Central memory CD8-positive, alpha-beta T cell (primary cell): ENCODE measurements around the gene FOXN3.

Experiments used
- ATAC-seq: fragments of 150-1000 bp; cut with Tn5 transposase; replicated peaks from 2 replicates; pipeline ENCODE4 v1.10.0; 2022; ENCODE audit warnings: mild to moderate bottlenecking, moderate FRiP score, moderate number of reproducible peaks; ENCODE audit not compliant: poor library complexity, severe bottlenecking; ENCODE audit errors: extremely low read depth
- DNase-seq, 2 donors: peaks; one replicate each; pipeline ENCODE4 v3.0.0; 2021; ENCODE audit warnings: low spot score in 2 of 2
- H3K27ac Mint-ChIP-seq: one replicate; pipeline ENCODE4 v1.8.0; 2022; ENCODE audit warnings: low read depth, mild to moderate bottlenecking, moderate library complexity, mixed read lengths
- H3K27me3 Mint-ChIP-seq: one replicate; pipeline ENCODE4 v1.8.0; 2022; ENCODE audit warnings: mixed read lengths
- H3K36me3 Mint-ChIP-seq: one replicate; pipeline ENCODE4 v1.8.0; 2022; ENCODE audit warnings: mild to moderate bottlenecking, moderate library complexity, mixed read lengths; ENCODE audit not compliant: insufficient read depth
- H3K4me1 Mint-ChIP-seq: one replicate; pipeline ENCODE4 v1.8.0; 2022; ENCODE audit warnings: mixed read lengths
- H3K4me3 Mint-ChIP-seq: one replicate; pipeline ENCODE4 v1.8.0; 2022; ENCODE audit warnings: mild to moderate bottlenecking, moderate library complexity, mixed read lengths
- H3K9me3 Mint-ChIP-seq: one replicate; pipeline ENCODE4 v1.8.0; 2022; ENCODE audit warnings: mixed read lengths

The FOXN3 gene

DNA sequence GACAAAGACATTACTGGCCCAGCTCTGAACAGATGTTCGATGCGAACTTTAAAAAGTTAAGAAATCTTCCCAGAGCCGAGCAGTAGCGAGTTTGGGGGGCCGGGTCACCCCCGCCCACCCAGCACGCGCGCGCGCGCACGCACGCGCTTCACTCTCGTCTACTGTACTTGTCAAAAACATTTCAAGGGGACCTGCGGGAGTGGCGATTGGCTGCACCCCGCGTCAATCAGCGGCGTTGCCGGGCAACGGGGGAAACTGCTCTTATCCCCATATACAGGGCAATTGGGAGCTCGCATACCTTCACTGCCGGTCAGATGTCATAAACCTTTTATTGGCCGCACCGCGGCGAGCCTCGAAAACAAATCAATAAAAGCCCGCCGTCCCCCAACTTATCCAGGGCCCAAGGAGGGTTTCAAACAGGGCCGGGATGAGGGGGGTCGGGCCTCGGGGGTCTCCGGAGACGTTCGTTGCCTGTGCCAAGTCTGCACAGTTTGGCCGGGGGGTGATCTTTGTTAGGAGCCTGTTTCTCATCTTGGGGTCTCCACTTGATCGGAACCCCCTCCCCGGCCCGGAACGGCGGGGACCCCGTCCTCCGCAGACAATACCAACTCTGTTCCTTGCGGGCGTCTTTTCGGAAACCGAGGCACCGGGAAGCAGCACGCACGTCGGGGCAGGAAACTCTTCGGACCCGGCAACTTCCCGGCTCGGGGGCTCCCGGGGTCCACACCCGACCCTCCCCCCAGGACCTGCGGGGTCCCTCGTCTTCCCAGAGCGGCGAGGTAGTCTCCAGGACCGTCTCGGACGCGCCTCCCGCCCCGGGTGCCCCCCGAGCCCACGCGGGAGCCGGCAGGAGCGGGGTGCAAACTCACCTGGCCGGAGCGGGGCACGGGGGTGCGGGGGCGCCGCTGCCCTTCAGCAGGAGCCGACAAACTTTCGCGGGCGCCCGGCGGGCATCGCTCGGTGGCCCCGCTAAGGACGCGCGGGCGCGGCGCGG lies 734 bp downstream of the FOXN3 start:
- Mint-ChIP-seq H3K4me3 (peak overlapping the region; percentile 90), H3K27me3 (no peaks in the 10 kb centered on the region), H3K9me3 (no peaks in the 10 kb centered on the region), H3K27ac (peak overlapping the region; percentile 97), H3K36me3 (peaks cover 37% of the 10 kb centered on the region), H3K4me1 (peaks cover 56% of the 10 kb centered on the region)
- ATAC-seq (peak; percentile 79), DNase-seq (peak; percentile 99 to 100)

- Mint-ChIP-seq H3K27ac (peak overlapping the region; percentile 97), H3K4me3 (peak overlapping the region; percentile 90), H3K4me1 (peaks cover 57% of the 10 kb centered on the region), H3K27me3 (no peaks in the 10 kb centered on the region), H3K36me3 (peaks cover 37% of the 10 kb centered on the region), H3K9me3 (no peaks in the 10 kb centered on the region)
- DNase-seq, result no peak
- ATAC-seq, result no peak
Observed at GRCh38 chr14:89415159-89415558, 1.9 kb downstream of the FOXN3 start.

GRCh38 chr14:89411976-89412375 lies 5.1 kb downstream of the FOXN3 start:
- H3K36me3 Mint-ChIP-seq, result peaks cover 29% of the 10 kb centered on the region
- H3K4me3 Mint-ChIP-seq, result no peak overlapping the region
- ATAC-seq (no peak), DNase-seq (no peak)
- H3K27ac Mint-ChIP-seq, result no peak overlapping the region
- H3K27me3 Mint-ChIP-seq, result no peaks in the 10 kb centered on the region
- no peaks in the 10 kb centered on the region for H3K9me3 Mint-ChIP-seq
- peaks cover 59% of the 10 kb centered on the region for H3K4me1 Mint-ChIP-seq

DNA sequence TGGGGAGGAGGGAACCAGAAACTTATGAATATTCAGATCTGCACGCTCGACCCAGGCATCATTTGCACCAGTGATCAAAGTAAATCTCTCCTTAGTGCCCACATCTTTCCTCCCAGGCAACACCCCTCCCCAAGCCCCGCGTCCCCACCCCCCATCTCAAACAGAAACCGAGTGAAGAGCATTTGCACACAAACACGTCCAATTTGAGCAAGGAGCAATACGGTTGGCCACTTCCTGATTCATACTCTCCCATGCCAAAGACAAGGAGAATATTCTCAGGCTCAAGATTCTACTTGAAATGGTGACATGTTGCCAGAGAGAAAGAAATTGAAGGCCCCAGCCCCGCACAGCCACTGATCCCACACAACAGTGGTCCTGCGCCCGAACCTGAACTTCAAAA lies 7.1 kb downstream of the FOXN3 start:
- no peaks in the 10 kb centered on the region for H3K27me3 Mint-ChIP-seq
- H3K4me3 Mint-ChIP-seq, result no peak overlapping the region
- DNase-seq (no peak), ATAC-seq (no peak)
- peaks cover 57% of the 10 kb centered on the region for H3K4me1 Mint-ChIP-seq
- no peak overlapping the region for H3K27ac Mint-ChIP-seq
- H3K9me3 Mint-ChIP-seq, result no peaks in the 10 kb centered on the region
- H3K36me3 Mint-ChIP-seq, result peaks cover 18% of the 10 kb centered on the region

GRCh38 chr14:89408907-89409700 lies 7.9 kb downstream of the FOXN3 start:
- H3K27ac Mint-ChIP-seq, result no peak overlapping the region
- ATAC-seq (no peak), DNase-seq (no peak)
- H3K4me1 Mint-ChIP-seq, result peaks cover 58% of the 10 kb centered on the region
- H3K27me3 Mint-ChIP-seq, result no peaks in the 10 kb centered on the region
- no peaks in the 10 kb centered on the region for H3K9me3 Mint-ChIP-seq
- peaks cover 18% of the 10 kb centered on the region for H3K36me3 Mint-ChIP-seq
- H3K4me3 Mint-ChIP-seq, result no peak overlapping the region

DNA sequence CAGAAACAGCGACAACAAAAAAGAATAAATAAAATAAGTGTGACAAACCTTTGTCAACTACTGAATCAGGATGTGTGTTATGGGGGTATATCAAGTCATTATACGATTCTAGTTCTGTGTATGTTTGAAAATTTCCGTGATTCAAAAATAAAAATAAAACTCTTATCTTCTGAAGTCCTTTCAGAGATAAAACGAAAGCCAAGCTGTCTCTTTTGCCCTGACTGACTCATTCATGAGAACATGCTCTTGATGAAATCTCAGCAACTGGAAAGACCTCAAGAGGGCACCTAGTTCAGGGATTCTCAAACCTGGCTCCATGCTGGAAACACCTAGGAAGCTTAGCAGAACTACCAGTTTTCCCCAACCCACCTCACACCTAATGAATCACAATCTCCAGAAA lies 9.2 kb downstream of the FOXN3 start:
- Mint-ChIP-seq H3K4me1 (peaks cover 61% of the 10 kb centered on the region), H3K27ac (no peak overlapping the region), H3K36me3 (peaks cover 17% of the 10 kb centered on the region), H3K27me3 (no peaks in the 10 kb centered on the region), H3K9me3 (no peaks in the 10 kb centered on the region), H3K4me3 (peak overlapping the region; percentile 31)
- ATAC-seq (no peak), DNase-seq (no peak)

DNA sequence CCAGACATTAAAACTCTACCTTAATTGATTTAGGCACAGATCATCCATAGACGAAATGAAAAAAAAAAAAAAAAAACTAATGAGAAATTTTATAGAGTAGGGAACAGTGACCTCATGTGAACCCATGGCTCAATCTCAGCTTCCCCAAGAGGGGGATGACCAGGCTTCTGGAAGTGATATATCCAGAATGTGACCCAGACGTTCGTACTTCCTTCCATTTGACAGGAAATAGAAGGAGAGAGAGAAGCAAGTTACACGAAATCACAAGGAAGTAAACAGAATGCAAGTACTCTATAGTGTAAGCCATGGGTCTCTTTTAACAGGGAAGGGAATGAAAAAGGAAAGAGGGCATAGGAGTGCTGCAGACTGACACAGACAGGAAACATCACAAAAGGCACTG lies 10.1 kb downstream of the FOXN3 start:
- peaks cover 67% of the 10 kb centered on the region for H3K4me1 Mint-ChIP-seq
- H3K4me3 Mint-ChIP-seq, result peak overlapping the region; percentile 31
- DNase-seq, result no peak
- H3K27me3 Mint-ChIP-seq, result no peaks in the 10 kb centered on the region
- H3K36me3 Mint-ChIP-seq, result peaks cover 14% of the 10 kb centered on the region
- peak overlapping the region; percentile 63 for H3K27ac Mint-ChIP-seq
- no peak for ATAC-seq
- H3K9me3 Mint-ChIP-seq, result no peaks in the 10 kb centered on the region

DNA sequence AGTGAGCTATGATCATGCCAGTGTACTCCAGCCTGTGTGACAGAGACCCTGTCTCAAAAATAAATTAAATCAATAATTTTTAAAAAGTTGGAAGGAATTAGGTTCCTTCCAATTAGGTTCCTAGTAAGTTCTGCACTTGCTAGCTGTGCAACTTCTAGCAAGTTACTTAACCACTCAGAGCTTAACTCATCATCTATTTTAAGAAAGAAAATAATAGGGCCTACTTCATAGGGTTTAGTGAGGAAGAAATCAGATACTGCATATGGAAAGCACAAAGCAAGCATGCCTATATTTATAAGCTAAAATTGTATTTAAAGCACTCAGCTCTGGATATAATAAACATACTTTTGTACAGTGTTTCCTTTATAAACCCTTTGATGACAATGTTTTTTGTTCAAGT lies 10.7 kb downstream of the FOXN3 start:
- Mint-ChIP-seq H3K9me3 (no peaks in the 10 kb centered on the region), H3K4me1 (peaks cover 73% of the 10 kb centered on the region), H3K36me3 (peaks cover 11% of the 10 kb centered on the region), H3K27ac (peak overlapping the region; percentile 63), H3K27me3 (no peaks in the 10 kb centered on the region), H3K4me3 (no peak overlapping the region)
- DNase-seq (no peak), ATAC-seq (no peak)

DNA sequence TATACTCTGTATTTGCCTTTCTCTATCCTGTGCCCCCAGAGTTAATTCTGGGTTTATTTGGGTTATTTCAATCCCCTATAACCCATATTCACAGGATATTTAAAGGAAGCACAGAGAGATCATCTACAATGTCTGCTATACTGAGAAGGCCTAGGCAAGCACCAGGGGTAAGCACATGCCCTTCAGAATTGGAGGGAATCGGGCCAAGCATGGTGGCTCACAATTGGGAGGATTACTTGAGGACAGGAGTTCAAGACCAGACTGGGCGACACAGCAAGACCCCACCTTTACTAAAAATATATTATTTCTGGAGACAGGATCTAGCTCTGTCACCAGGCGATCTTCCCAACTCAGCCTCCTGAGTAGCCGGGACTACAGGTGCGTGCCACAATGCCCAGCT lies 11.3 kb downstream of the FOXN3 start:
- no peak for ATAC-seq
- H3K27ac Mint-ChIP-seq, result no peak overlapping the region
- no peaks in the 10 kb centered on the region for H3K9me3 Mint-ChIP-seq
- no peak overlapping the region for H3K4me3 Mint-ChIP-seq
- H3K27me3 Mint-ChIP-seq, result no peaks in the 10 kb centered on the region
- H3K4me1 Mint-ChIP-seq, result peaks cover 75% of the 10 kb centered on the region
- no peak for DNase-seq
- H3K36me3 Mint-ChIP-seq, result peaks cover 9% of the 10 kb centered on the region

DNA sequence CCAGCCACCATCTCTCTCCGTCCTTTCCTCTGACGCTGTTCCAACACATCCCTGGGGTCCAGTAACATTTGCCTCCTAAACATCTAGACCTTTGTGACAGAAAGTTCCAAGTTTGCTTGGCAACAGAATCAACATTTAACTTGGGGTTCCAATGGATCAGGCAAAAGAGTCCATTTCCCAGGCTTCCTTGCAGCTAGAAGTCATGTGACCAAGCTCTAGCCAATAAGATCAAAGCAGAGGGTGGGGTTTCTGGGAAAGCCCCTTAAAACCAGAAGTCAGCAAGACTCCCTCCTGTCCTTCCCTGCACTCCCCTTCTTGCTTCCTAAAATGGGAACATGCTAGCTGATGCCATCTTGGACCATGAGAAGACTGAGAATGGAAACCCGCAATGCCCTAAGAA lies 14.7 kb downstream of the FOXN3 start:
- ATAC-seq (no peak), DNase-seq (no peak)
- Mint-ChIP-seq H3K36me3 (peaks cover 12% of the 10 kb centered on the region), H3K9me3 (no peaks in the 10 kb centered on the region), H3K4me3 (no peak overlapping the region), H3K4me1 (peaks cover 75% of the 10 kb centered on the region), H3K27ac (no peak overlapping the region), H3K27me3 (no peaks in the 10 kb centered on the region)

GRCh38 chr14:89401761-89402160 lies 15.3 kb downstream of the FOXN3 start:
- Mint-ChIP-seq H3K9me3 (no peaks in the 10 kb centered on the region), H3K4me1 (peaks cover 70% of the 10 kb centered on the region), H3K36me3 (peaks cover 12% of the 10 kb centered on the region), H3K27me3 (no peaks in the 10 kb centered on the region), H3K4me3 (no peak overlapping the region), H3K27ac (no peak overlapping the region)
- ATAC-seq, result no peak
- DNase-seq, result no peak

DNA sequence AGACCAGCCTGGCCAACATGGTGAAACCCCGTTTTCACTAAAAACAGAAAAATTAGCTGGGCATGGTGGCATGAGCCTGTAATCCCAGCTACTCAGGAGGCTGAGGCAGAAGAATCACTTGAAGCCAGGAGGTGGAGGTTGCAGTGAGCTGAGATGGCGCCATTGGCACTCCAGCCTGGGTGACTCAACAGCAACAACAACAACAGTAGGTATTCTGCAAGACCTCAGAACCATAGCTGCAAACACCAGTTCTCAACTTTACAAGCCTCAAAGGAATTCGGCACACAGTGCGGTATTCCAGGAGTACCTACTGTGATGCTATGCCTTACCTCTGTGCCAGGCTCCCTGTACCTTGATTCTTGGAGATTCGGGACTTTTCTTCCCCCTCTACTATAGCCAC lies 15.8 kb downstream of the FOXN3 start:
- no peaks in the 10 kb centered on the region for H3K27me3 Mint-ChIP-seq
- ATAC-seq (no peak), DNase-seq (no peak)
- H3K36me3 Mint-ChIP-seq, result peaks cover 12% of the 10 kb centered on the region
- H3K27ac Mint-ChIP-seq, result no peak overlapping the region
- peaks cover 67% of the 10 kb centered on the region for H3K4me1 Mint-ChIP-seq
- no peak overlapping the region for H3K4me3 Mint-ChIP-seq
- no peaks in the 10 kb centered on the region for H3K9me3 Mint-ChIP-seq

DNA sequence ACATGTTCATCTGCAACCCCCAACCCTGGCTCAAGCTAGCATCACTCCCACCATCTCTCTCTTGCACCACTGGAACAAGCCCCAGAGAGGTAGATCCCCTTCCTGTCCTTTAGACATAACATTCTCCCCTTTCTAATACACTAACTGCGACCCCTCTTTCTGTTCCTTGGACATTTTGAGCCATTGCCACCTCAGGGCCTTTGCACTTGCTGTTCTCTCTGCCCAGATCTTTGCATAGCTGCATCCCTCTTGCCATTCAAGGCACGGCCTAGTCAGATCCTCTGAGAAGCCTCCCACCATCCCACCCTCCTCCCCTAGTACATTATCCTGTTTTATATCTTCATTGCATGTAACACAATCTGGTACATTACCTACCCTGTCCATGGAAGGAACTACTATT lies 16.5 kb downstream of the FOXN3 start:
- Mint-ChIP-seq H3K4me3 (no peak overlapping the region), H3K27ac (no peak overlapping the region), H3K36me3 (peaks cover 12% of the 10 kb centered on the region), H3K27me3 (no peaks in the 10 kb centered on the region), H3K4me1 (peaks cover 73% of the 10 kb centered on the region), H3K9me3 (no peaks in the 10 kb centered on the region)
- ATAC-seq (no peak), DNase-seq (no peak)
